Testis (tissue), 2 donors: ENCODE measurements around the gene UBXN10.

ENCODE experiments used
- CTCF ChIP-seq, 3 experiments: fragments of 450-650 bp in 2 of 3; fragments of 200-600 bp in 1 of 3; sonication (generic) in 1 of 3; IDR thresholded peaks; one replicate each; pipeline ENCODE4 v1.5.1; 2016 to 2019; ENCODE audit warnings: antibody characterized with exemption in 3 of 3, mild to moderate bottlenecking in 2 of 3, moderate library complexity in 1 of 3
- POLR2A ChIP-seq: fragments of 450-650 bp; IDR thresholded peaks from one replicate; pipeline ENCODE4 v1.6.1; 2017; ENCODE audit warnings: antibody characterized with exemption, mild to moderate bottlenecking, moderate library complexity

- TF ChIP-seq CTCF (IDR thresholded peaks at IDR 0.05): no peak
- TF ChIP-seq POLR2A: no peak
These were observed 23.6 kb downstream of the UBXN10 start for GRCh38 chr1:20209471-20209870.
